ENCODE measurements around the gene U2AF1L4.

DNA sequence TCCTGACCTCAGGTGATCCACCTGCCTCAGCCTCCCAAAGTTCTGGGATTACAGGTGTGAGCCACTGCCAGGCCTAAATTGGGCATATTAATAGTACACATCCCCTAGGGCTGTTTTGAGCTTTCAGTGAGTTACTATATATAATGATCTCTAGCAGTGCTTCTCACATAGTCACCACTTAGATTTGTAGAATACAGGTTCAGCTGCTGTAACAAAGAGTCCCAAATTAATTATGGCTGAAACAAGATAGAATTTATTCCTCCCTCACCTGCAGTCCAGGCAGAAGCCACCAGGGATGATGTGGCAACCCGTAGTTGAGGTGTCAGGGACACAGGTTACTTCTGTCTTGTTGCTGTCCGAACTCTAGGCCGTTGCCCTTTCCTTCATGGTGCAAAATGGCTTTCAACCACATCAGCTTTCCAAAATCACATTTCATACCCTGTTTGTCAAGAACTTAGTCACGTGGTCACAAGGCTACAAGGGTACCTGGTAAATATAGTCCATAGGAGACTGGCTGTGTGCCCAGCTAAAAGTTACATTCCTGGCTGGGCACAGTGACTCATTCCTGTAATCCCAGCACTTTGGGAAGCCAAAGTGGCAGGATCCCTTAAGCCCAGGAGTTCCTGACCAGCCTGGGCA lies 15.6 kb upstream of the U2AF1L4 start:
- TF ChIP-seq CTCF (conservative IDR thresholded peaks at IDR 0.05; ENCODE audit: low read length) (no peak), EZH2phosphoT487 (IDR thresholded peaks at IDR 0.05; ENCODE audit: borderline replicate concordance) (no peak)

Measured in Loucy (cell line).